Stimulated activated CD8-positive, alpha-beta memory T cell treated with anti-CD3 and anti-CD28 coated beads, Interleukin-7, amount 100 ng/mL, for 4 hours (primary cell): ENCODE measurements around the gene BPIFB2.

Experiments
- DNase-seq, 2 donors: peaks; one replicate each; pipeline ENCODE4 v3.0.0-alpha.2; 2020; ENCODE audit warnings: low read depth in 2 of 2

Gene BPIFB2

GRCh38 chr20:33005908-33006775, 1.4 kb upstream of the BPIFB2 start:
- DNase-seq: no peak

DNA sequence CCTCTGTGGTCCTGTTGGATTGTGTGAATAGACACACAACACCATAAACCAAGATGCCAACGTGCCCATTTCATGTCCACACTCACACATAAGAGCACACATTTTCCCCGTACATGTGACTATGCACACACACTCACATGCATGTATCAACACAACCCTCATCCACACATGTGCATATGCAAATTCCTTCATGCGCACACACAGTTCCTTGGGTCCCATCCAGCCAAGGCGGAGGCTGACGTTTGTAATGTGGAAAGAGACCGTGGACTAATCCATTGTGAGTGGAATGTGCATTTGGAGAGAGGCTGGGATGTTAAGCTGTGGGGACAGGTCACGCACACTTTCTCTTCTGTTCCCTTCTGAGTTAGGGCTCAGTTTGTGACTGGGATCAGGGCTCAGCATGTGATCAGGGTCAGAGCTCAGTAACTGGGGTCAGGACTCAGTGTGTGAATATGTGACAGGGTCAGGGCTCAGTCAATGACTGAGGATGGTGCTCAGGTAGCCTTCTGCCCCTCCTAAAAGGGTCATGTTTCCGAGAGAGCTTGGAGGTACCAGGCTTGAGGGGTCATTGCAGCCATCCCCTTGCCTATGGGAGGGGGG, 628 bp upstream of the BPIFB2 start:
- no peak for DNase-seq

DNA sequence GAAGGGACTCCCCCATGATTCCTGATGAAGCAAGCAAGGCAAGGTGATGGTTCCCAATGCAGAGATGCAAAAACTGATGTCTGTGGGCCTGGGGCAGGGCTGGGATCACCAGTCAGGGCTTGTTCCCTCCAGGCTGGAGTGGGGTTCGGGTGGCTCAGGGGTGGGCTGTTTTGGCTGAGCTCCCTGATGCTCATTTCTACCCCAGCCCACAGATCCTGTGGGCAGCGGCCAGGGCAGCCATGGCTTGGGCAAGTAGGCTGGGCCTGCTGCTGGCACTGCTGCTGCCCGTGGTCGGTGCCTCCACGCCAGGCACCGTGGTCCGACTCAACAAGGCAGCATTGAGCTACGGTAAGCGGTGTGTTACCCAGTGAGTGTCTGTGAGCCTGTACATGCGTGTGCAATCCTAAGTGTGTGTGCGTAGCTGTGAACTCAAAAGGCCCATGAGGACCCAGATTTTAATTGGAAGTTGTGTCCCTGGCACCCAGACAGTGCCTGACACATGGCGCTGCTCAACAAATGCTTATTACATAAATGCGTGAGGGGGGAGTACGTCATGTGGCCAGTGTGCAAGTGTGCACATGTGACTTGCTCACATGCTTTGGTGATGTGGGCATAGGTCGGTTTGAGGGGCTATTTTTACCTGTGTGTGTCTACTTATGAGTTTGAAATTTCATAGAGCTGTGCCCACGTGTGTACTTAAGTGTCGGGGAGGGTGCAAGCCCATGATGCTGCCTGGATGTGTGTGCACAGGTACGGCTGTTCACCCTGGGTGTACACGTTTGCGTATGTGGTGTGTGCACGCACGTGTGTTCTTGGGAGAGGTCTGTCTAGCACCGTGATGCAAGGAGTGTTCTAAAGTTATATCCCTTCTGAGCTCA, 1.1 kb downstream of the BPIFB2 start:
- no peak for DNase-seq

GRCh38 chr20:33009214-33010132, 2.0 kb downstream of the BPIFB2 start:
- no peak for DNase-seq

DNA sequence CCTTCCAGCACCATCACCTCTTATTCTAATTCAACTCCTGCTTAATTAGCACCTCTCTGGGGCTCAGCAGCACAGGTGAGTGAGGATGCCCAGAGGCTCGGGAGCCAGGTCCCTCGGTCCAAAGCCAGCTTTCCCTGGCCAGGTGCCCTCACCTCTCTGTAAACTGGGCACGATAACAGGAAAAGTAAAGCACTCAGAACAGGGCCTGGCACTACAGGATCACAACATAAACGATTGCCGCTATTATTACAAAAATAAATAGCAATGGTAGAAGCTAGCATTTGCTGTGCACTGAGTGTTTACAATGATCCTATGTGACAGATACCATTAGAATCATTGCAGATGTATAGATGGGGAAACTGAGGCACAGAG, 2.6 kb downstream of the BPIFB2 start:
- no peak for DNase-seq

- no peak for DNase-seq
Observed at GRCh38 chr20:33010674-33011449, 3.4 kb downstream of the BPIFB2 start.

DNA sequence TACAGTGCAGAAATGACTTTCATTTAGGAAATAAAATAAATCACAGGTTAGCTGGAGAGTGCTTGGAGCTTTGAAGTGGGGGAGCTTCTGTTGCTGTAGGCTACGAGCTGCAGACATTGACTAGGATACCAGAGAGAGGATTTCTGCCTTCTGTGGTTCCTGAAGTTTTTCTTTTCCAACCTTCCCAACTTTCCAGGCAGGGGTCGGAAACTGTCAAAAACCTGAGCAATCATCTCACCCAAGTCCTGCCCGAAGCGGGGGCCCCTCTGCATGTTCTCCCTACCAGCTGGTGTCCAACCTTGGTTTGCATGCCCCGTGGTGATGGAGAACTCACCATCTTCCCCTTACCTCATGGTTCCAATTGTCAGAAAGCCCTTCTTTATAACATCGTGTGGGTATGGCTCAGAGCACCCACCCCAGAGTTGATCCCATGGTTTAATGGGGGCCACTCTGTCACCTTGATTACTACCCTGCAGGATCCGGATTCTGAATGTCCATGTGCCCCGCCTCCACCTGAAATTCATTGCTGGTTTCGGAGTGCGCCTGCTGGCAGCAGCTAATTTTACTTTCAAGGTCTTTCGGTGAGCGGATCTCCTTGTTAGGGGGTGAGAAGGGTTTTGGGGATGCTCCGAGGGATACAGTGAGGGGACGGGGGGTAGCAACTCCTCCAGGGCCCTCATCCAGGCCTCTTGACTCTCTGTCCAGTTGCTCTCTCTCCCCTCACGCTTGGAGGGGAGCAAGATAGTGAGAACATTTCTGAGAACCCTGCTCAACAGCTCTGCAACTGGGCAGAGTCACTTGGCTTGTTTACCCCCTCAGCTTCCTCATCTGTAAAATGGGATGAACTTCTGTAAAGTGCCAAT, 5.1 kb downstream of the BPIFB2 start:
- DNase-seq: no peak

DNA sequence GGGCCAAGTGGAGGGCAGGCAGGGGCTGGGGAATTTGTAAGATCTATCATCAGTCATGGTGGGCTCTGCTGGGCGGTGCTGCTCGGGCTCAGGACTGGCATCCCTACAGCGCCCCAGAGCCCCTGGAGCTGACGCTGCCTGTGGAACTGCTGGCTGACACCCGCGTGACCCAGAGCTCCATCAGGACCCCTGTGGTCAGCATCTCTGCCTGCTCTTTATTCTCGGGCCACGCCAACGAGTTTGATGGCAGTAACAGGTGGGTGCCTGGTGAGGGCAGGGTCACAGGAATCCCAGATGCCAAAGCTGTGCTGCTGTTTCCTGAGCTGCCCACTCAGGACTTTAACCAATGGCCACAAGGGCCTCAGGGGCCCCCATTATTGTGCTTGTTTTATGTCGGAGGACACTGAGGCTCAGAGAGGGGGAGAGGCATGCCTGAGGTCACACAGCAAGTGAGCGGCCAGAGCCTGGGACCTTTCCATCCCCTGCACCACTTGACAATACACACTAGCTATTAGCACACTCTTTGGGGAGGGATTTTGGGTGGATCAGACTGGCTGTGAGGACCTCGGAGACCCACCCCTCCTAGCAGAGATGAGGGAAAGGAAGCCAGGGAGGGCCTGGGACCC, 6.3 kb downstream of the BPIFB2 start:
- no peak for DNase-seq

DNA sequence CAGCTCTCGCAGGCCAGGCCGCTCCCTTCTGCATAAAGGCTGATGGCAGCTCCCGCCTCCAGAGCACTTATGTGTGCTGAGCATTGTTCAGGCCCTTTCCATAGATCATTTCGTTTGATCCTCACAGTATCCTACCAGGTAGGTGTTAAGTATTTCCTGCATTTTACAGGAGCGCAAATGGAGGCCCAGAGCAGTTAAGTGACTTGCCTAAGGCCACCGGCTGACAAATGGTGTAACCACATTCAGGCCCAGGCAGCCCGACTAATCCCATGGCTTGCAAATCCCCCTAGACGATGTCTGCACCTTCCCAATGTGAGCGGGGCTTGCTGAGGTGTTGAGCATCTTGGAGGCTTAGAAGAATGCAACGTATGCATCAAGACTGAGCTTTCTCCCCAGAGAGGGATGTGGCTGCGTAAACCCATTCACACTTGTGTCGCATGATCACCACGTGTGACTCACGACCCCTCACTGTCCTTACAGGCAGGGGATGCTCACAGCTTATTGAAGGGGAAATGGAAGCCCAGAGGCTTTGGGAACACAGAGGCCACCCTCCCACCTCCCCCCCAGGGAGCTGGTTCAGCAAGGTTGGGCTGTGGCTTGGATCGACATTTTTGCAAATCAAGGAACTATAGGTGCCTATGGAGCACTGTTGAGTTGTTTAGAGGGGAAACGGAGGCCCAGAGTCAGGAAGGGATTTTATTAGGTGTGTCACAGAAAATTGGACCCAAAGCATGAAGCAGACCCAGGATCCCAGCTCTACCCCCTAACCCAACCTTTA, 7.0 kb downstream of the BPIFB2 start:
- no peak for DNase-seq

- no peak for DNase-seq
Observed at GRCh38 chr20:33015114-33015484, 7.6 kb downstream of the BPIFB2 start.

DNA sequence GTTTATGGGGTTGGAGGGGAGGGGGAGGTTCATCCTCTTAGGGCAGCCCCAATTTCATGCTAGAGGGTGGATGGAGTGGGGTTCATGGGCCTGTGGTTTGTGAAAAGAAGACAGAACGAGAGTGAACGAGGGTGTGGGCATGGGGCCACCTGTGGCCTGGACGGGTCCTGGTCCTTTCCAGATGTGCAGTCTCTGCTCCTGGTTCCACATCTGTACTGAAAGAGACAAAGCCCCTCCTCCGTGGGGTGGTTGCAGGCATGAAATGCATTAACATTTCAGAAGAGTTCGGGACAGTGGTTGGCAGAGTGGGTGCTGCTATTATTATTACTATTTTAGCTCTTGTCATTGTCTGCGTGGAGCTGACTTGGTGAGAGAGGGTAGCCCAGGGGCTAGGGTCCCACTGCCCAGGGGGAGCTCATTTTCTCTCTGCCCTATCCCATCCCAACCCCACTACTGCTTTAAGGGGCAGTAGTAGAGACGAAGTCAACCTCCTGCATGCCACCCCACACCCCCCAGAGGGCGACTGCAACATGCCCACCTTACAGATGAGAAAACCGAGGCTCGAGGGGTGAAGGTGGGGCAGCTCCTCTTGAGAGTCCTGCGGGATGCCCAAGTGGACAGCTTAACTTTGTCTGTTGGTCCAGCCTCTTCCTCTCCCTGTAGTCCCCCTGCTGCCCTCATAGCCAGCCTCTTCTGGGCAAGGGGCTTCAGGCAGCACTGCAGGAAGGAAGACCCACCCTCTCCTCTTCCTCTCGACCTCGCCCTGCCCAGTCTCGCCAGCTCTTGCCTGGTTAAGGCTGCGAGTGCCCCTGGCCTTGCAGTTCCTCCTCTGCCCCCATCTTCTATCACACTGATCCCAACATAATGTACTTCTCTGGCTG, 8.4 kb downstream of the BPIFB2 start:
- no peak for DNase-seq

- DNase-seq: no peak
Observed at GRCh38 chr20:33016581-33017109, 9.1 kb downstream of the BPIFB2 start.

- no peak for DNase-seq
Observed at GRCh38 chr20:33017542-33017941, 10.0 kb downstream of the BPIFB2 start.

DNA sequence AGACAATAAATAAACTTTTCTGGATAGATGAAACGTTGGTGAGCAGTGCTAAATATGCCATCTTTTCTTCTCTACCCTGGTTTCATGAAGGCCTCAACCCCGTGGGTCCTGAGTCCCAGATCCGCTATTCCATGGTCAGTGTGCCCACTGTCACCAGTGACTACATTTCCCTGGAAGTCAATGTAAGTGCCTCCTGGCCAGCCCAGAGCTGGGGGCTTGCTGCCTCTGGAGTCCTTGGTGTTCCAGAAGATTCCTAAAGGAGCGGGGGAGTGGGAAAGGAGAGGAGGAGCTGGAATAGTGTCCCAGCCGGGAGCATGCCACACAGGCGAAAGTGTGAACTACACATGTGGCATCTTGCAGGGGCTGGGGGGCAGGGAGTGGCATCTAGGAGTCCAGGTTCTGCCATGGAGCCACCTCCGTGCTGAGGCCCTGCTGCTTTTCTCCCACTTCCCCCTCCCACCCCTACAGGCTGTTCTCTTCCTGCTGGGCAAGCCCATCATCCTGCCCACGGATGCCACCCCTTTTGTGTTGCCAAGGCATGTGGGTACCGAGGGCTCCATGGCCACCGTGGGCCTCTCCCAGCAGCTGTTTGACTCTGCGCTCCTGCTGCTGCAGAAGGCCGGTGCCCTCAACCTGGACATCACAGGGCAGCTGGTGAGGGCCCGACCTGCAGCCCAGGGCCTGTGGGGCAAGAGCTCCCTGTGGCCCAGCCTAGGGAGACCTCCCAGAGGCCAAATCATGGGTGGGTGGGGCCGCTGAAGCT, 10.8 kb downstream of the BPIFB2 start:
- no peak for DNase-seq

GRCh38 chr20:33019465-33020277, 12.2 kb downstream of the BPIFB2 start:
- DNase-seq: no peak
